Measurements from ENCODE around the gene MATK. TPM values are rescaled to one million over a fixed set of nuclear protein-coding genes. Genes with fewer than 3 reads are reported as not detected.

The MATK gene
- 0.86 and 4.0 TPM in 2 replicates for total RNA-seq (2014; rRNA removed; shearing (Covaris generic))

- no peak for DNase-seq (ENCODE audit: low read depth)
These were observed at the start of gene MATK for GRCh38 chr19:3785938-3786824. TSS of gene MATK (minus strand) at chr19:3786381. CDS start at chr19:3785135, 1,246 bp downstream.

- no peak for DNase-seq (ENCODE audit: low read depth)
These were observed 48.9 kb upstream of the MATK start for GRCh38 chr19:3835055-3835435.

GRCh38 chr19:3834349-3835054 lies 48.3 kb upstream of the MATK start:
- no peak for DNase-seq (ENCODE audit: low read depth)

GRCh38 chr19:3833578-3834348 lies 47.6 kb upstream of the MATK start:
- DNase-seq (ENCODE audit: low read depth), result no peak

GRCh38 chr19:3832001-3832400 lies 45.8 kb upstream of the MATK start:
- no peak for DNase-seq (ENCODE audit: low read depth)

GRCh38 chr19:3831601-3832000 lies 45.4 kb upstream of the MATK start:
- no peak for DNase-seq (ENCODE audit: low read depth)

- no peak for DNase-seq (ENCODE audit: low read depth)
These were observed 44.7 kb upstream of the MATK start for GRCh38 chr19:3830621-3831589.

- no peak for DNase-seq (ENCODE audit: low read depth)
These were observed 41.1 kb upstream of the MATK start for GRCh38 chr19:3827306-3827705.

- no peak for DNase-seq (ENCODE audit: low read depth)
These were observed 40.0 kb upstream of the MATK start for GRCh38 chr19:3826163-3826562.

GRCh38 chr19:3825286-3825956 lies 39.2 kb upstream of the MATK start:
- no peak for DNase-seq (ENCODE audit: low read depth)

GRCh38 chr19:3823350-3823713 lies 37.2 kb upstream of the MATK start:
- DNase-seq (ENCODE audit: low read depth), result no peak

GRCh38 chr19:3822683-3823349 lies 36.6 kb upstream of the MATK start:
- no peak for DNase-seq (ENCODE audit: low read depth)

- peak; percentile 72 for DNase-seq (ENCODE audit: low read depth)
These were observed 35.7 kb upstream of the MATK start for GRCh38 chr19:3821857-3822364.

GRCh38 chr19:3821156-3821555 lies 35.0 kb upstream of the MATK start:
- DNase-seq (ENCODE audit: low read depth), result peak; percentile 56

- no peak for DNase-seq (ENCODE audit: low read depth)
These were observed 33.8 kb upstream of the MATK start for GRCh38 chr19:3819989-3820388.

GRCh38 chr19:3818918-3819317 lies 32.7 kb upstream of the MATK start:
- no peak for DNase-seq (ENCODE audit: low read depth)

- peak; percentile 62 for DNase-seq (ENCODE audit: low read depth)
These were observed 32.3 kb upstream of the MATK start for GRCh38 chr19:3818466-3818865.

- no peak for DNase-seq (ENCODE audit: low read depth)
These were observed 31.6 kb upstream of the MATK start for GRCh38 chr19:3817761-3818160.

- DNase-seq (ENCODE audit: low read depth), result no peak
These were observed 30.5 kb upstream of the MATK start for GRCh38 chr19:3816566-3817218.

Measured in Daoy (cell line).